HFF-Myc (cell line): ENCODE measurements around the gene ARFGAP3.
A peak's percentile ranks its signal among the peaks of the same experiment; 100 is the strongest.

ENCODE experiments used
- DNase-seq: peaks from one replicate; pipeline ENCODE4 v3.0.0-alpha.2; 2011; ENCODE audit warnings: low read depth; ENCODE audit errors: extremely low read depth
- H3K4me3 ChIP-seq: replicated peaks from 2 replicates; pipeline ENCODE4 v1.5.1; 2011; ENCODE audit warnings: low read depth, mild to moderate bottlenecking, control low read depth, low read length
- CTCF ChIP-seq: IDR thresholded peaks from 2 replicates; pipeline ENCODE4 v1.5.1; 2012; ENCODE audit warnings: mild to moderate bottlenecking, low read depth, low read length, control low read depth; ENCODE audit errors: missing control alignments

ARFGAP3 gene

GRCh38 chr22:42856179-42856864, 751 bp downstream of the ARFGAP3 start:
- TF ChIP-seq CTCF = no peak
- peak overlapping the region; percentile 68 for H3K4me3 ChIP-seq
- DNase-seq = no peak

- no peak for DNase-seq
- TF ChIP-seq CTCF = no peak
- H3K4me3 ChIP-seq = peak overlapping the region; percentile 68
These were observed 1.4 kb downstream of the ARFGAP3 start for GRCh38 chr22:42855721-42856120.

GRCh38 chr22:42855211-42855610, 1.9 kb downstream of the ARFGAP3 start:
- TF ChIP-seq CTCF = no peak
- H3K4me3 ChIP-seq = no peak overlapping the region
- DNase-seq = no peak

- no peak overlapping the region for H3K4me3 ChIP-seq
- DNase-seq = no peak
- TF ChIP-seq CTCF = no peak
These were observed 8.0 kb downstream of the ARFGAP3 start for GRCh38 chr22:42848941-42849550.

GRCh38 chr22:42847110-42847509, 10.0 kb downstream of the ARFGAP3 start:
- no peak overlapping the region for H3K4me3 ChIP-seq
- no peak for DNase-seq
- TF ChIP-seq CTCF = no peak

- no peak for TF ChIP-seq CTCF
- DNase-seq = no peak
- H3K4me3 ChIP-seq = no peak overlapping the region
These were observed 12.3 kb downstream of the ARFGAP3 start for GRCh38 chr22:42844756-42845155.
